Naive B cell (primary cell): ENCODE measurements around the gene GJD3. TPM values are rescaled to one million over a fixed set of nuclear protein-coding genes. Genes with fewer than 3 reads are reported as not detected.

ENCODE experiments used
- ATAC-seq, 2 donors: fragments of 150-1000 bp; cut with Tn5 transposase; 2 replicates each; pipeline ENCODE4 v1.10.0; 2021; ENCODE audit warnings: low read depth in 2 of 2, mild to moderate bottlenecking in 2 of 2, moderate library complexity in 2 of 2
- DNase-seq: peaks from one replicate; pipeline ENCODE4 v3.0.0; 2022
- H3K27ac Mint-ChIP-seq, 6 donors: one replicate each; pipeline ENCODE4 v1.8.0; 2020 to 2022; ENCODE audit warnings: mild to moderate bottlenecking in 6 of 6, mixed read lengths in 6 of 6, moderate library complexity in 5 of 6, inconsistent platforms in 2 of 6
- H3K27me3 Mint-ChIP-seq, 3 donors: one replicate each; pipeline ENCODE4 v1.8.0; 2021 to 2022; ENCODE audit warnings: mixed read lengths in 3 of 3, mild to moderate bottlenecking in 1 of 3
- H3K36me3 Mint-ChIP-seq, 2 donors: one replicate each; pipeline ENCODE4 v1.8.0; 2020 to 2022; ENCODE audit warnings: mixed read lengths in 2 of 2, inconsistent platforms in 1 of 2, mild to moderate bottlenecking in 1 of 2
- H3K4me1 Mint-ChIP-seq, 3 donors: one replicate each; pipeline ENCODE4 v1.8.0; 2020 to 2022; ENCODE audit warnings: mixed read lengths in 3 of 3, inconsistent platforms in 1 of 3, mild to moderate bottlenecking in 1 of 3, moderate library complexity in 1 of 3
- H3K4me3 Mint-ChIP-seq, 8 donors: one replicate each; pipeline ENCODE4 v1.8.0; 2020 to 2022; ENCODE audit warnings: mild to moderate bottlenecking in 8 of 8, mixed read lengths in 8 of 8, moderate library complexity in 8 of 8, inconsistent platforms in 2 of 8
- H3K9me3 Mint-ChIP-seq, 7 donors: one replicate each; pipeline ENCODE4 v1.8.0; 2020 to 2022; ENCODE audit warnings: mixed read lengths in 7 of 7, mild to moderate bottlenecking in 5 of 7, inconsistent platforms in 2 of 7, moderate library complexity in 1 of 7
- polyA plus RNA-seq, 6 donors: library from polyadenylated mRNA; unstranded; fragments of 300-500 nt; fragmentation: Illumina TruSeq; gene quantifications; one replicate each; pipeline ENCODE4 v1.2.3, GENCODE V29; 2021; ENCODE audit warnings: low read depth in 6 of 6

GJD3 gene
- polyA plus RNA-seq, 6 donors from 2014 or later, result 0.44 to 0.98 TPM; not detected in 4

DNA sequence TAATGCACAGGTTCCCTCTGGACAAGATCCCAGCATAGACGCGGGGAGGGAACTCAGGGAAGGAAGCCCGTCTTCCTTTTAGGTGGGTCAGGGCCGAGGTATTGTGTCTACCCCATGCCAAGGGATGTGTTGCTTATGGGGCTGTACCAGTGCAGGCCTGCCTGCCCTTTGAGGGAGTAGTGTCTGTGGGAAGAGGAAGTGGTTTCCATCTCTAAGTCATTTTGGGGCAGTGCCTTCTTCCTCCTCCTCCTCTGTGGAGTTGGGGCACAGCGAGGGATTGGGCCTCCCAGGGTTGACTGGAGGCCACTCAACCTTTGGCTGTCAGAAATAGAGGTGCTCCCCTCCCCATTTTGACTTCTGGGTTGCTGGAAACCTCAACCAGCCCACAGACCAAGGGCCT lies 26.5 kb downstream of the GJD3 start:
- DNase-seq (no peak), ATAC-seq (no peak)

DNA sequence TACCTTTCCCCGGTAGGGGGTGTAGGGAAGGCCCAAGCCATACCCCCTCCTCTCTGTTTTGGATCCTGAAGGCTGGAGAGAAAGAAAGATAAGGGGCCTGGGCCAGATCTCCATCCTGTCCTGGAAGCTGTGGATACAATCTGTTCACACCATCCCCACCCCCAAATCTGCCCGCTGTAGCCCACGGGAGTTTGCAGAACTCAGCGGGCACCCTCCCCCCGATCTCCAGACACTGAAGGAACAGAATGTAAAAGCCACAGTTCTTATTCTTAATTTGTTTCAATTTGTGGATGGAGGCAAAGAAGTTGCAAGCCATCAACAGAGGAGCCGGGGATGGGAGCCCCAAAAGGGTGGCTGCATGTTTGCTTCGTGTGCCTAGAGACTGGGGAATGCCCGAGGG lies 27.2 kb downstream of the GJD3 start:
- no peaks in the 10 kb centered on the region for H3K27me3 Mint-ChIP-seq
- peak overlapping the region in 1 of 8 donors; percentile 22 for H3K4me3 Mint-ChIP-seq
- ATAC-seq (no peak), DNase-seq (no peak)
- no peaks in the 10 kb centered on the region for H3K9me3 Mint-ChIP-seq
- H3K27ac Mint-ChIP-seq, result peak overlapping the region in 2 of 6 donors; percentile 60 to 79
- H3K4me1 Mint-ChIP-seq, result peaks cover 48 to 73% (median 67%) of the 10 kb centered on the region in 3 donors
- H3K36me3 Mint-ChIP-seq, result peaks cover 4 to 13% of the 10 kb centered on the region in 2 donors

More for the DNA sequence above, 26.5 kb downstream of the GJD3 start:
- Mint-ChIP-seq H3K27me3 (no peaks in the 10 kb centered on the region), H3K4me3 (peak overlapping the region in 1 of 8 donors; percentile 20), H3K4me1 (peaks cover 46 to 72% (median 67%) of the 10 kb centered on the region in 3 donors), H3K27ac (peak overlapping the region in 4 of 6 donors; percentile 60 to 79 (median 66)), H3K36me3 (peaks cover 0 to 13% of the 10 kb centered on the region in 2 donors), H3K9me3 (no peaks in the 10 kb centered on the region)

DNA sequence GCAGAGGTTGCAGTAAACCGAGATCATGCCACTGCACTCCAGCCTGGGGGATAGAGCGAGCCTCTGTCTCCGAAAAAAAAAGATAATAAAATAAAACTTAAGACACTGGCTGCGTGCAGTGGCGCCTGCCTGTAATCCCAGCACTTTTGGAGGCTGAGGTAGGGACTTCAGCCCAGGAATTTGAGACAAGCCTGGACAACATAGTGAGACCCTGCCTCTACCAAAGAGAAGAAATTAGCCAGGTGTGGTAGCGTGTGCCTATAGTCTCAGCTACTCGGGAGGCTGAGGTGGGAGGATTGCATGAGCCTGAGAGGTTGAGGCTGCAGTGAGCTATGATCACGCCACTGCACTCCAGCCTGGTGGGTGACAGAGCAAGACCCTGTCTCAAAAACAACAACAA lies 28.9 kb downstream of the GJD3 start:
- H3K9me3 Mint-ChIP-seq, result no peaks in the 10 kb centered on the region
- no peak overlapping the region for H3K4me3 Mint-ChIP-seq
- peaks cover 53 to 79% (median 73%) of the 10 kb centered on the region in 3 donors for H3K4me1 Mint-ChIP-seq
- ATAC-seq, result no peak
- H3K27me3 Mint-ChIP-seq, result no peaks in the 10 kb centered on the region
- no peak for DNase-seq
- H3K36me3 Mint-ChIP-seq, result peaks cover 4 to 13% of the 10 kb centered on the region in 2 donors
- peak overlapping the region in 2 of 6 donors; percentile 64 to 89 for H3K27ac Mint-ChIP-seq

GRCh38 chr17:40333781-40334448 lies 30.6 kb downstream of the GJD3 start:
- no peak for ATAC-seq
- Mint-ChIP-seq H3K27me3 (no peaks in the 10 kb centered on the region), H3K27ac (peak overlapping the region in 3 of 6 donors; percentile 80 to 93 (median 89)), H3K4me1 (peaks cover 49 to 79% (median 72%) of the 10 kb centered on the region in 3 donors), H3K9me3 (no peaks in the 10 kb centered on the region), H3K4me3 (peak overlapping the region in 7 of 8 donors; percentile 9 to 86 (median 64)), H3K36me3 (peaks cover 0 to 4% of the 10 kb centered on the region in 2 donors)
- DNase-seq, result no peak

- H3K4me1 Mint-ChIP-seq, result peaks cover 58 to 78% (median 77%) of the 10 kb centered on the region in 3 donors
- H3K27me3 Mint-ChIP-seq, result no peaks in the 10 kb centered on the region
- H3K36me3 Mint-ChIP-seq, result peaks cover 0 to 4% of the 10 kb centered on the region in 2 donors
- H3K9me3 Mint-ChIP-seq, result no peaks in the 10 kb centered on the region
- peak overlapping the region in 4 of 8 donors; percentile 37 to 78 (median 52) for H3K4me3 Mint-ChIP-seq
- no peak for DNase-seq
- H3K27ac Mint-ChIP-seq, result peak overlapping the region in 5 of 6 donors; percentile 72 to 100 (median 92)
- no peak for ATAC-seq
Observed at GRCh38 chr17:40331743-40332641, 32.5 kb downstream of the GJD3 start.

- DNase-seq (no peak), ATAC-seq (no peak)
- peaks cover 0 to 4% of the 10 kb centered on the region in 2 donors for H3K36me3 Mint-ChIP-seq
- H3K9me3 Mint-ChIP-seq, result no peaks in the 10 kb centered on the region
- peak overlapping the region in 7 of 8 donors; percentile 24 to 80 (median 57) for H3K4me3 Mint-ChIP-seq
- H3K27me3 Mint-ChIP-seq, result no peaks in the 10 kb centered on the region
- H3K27ac Mint-ChIP-seq, result peak overlapping the region in 5 of 6 donors; percentile 17 to 100 (median 95)
- peaks cover 69 to 88% (median 88%) of the 10 kb centered on the region in 3 donors for H3K4me1 Mint-ChIP-seq
Observed at GRCh38 chr17:40330850-40331470, 33.6 kb downstream of the GJD3 start.

GRCh38 chr17:40329839-40330794 lies 34.4 kb downstream of the GJD3 start:
- H3K9me3 Mint-ChIP-seq, result no peaks in the 10 kb centered on the region
- H3K4me1 Mint-ChIP-seq, result peaks cover 76 to 95% (median 92%) of the 10 kb centered on the region in 3 donors
- peak overlapping the region in 7 of 8 donors; percentile 47 to 80 (median 55) for H3K4me3 Mint-ChIP-seq
- H3K27ac Mint-ChIP-seq, result peak overlapping the region; percentile 17 to 100 (median 93)
- peak; percentile 22 to 37 for ATAC-seq
- peaks cover 0 to 4% of the 10 kb centered on the region in 2 donors for H3K36me3 Mint-ChIP-seq
- peak; percentile 63 for DNase-seq
- H3K27me3 Mint-ChIP-seq, result no peaks in the 10 kb centered on the region

- DNase-seq, result no peak
- Mint-ChIP-seq H3K9me3 (no peaks in the 10 kb centered on the region), H3K27ac (peak overlapping the region; percentile 61 to 100 (median 90)), H3K36me3 (peaks cover 0 to 4% of the 10 kb centered on the region in 2 donors), H3K4me1 (peaks cover 77 to 92% (median 91%) of the 10 kb centered on the region in 3 donors), H3K27me3 (no peaks in the 10 kb centered on the region), H3K4me3 (peak overlapping the region in 4 of 8 donors; percentile 21 to 55 (median 36))
- ATAC-seq, result no peak
Observed at GRCh38 chr17:40328386-40328766, 36.2 kb downstream of the GJD3 start.

DNA sequence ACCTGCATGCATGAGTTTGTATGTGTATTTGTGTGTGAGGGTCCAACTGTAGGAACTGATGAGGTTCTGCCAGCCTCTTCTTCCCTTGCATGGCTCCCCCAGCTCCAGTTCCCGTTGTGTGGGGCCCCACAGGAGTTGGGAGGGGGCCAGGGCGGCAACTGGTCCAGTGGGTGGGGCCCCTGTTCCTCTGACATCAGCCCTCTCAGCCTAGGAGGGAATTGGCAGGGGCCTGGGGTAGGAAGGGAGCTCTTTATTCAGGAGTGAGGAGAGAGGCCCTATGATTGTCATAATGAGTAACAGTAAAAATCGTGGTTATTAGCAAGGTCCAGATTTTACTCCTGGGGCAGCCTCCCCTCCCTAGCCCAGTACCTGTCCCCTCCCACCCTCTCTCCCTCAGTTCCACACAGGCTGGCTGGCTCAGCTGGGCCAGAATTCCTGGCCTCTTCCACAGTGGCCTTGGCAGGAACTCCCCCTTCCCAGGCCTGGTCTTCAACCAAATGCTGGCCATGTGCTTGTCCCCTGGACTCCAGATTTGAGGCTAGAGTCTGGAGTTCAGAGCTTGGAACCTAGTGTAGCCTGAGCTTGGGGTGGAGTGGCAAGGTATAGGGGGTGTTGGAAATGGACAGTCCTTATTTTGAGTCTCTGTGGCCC lies 36.7 kb downstream of the GJD3 start:
- DNase-seq, result no peak
- ATAC-seq, result no peak
- Mint-ChIP-seq H3K36me3 (peaks cover 0 to 4% of the 10 kb centered on the region in 2 donors), H3K27me3 (peaks cover 0 to 2% (median 0%) of the 10 kb centered on the region in 3 donors), H3K9me3 (peaks cover 0 to 1% (median 0%) of the 10 kb centered on the region in 7 donors), H3K4me3 (peak overlapping the region in 7 of 8 donors; percentile 21 to 97 (median 84)), H3K4me1 (peaks cover 82 to 92% (median 91%) of the 10 kb centered on the region in 3 donors), H3K27ac (peak overlapping the region; percentile 94 to 100 (median 100))

DNA sequence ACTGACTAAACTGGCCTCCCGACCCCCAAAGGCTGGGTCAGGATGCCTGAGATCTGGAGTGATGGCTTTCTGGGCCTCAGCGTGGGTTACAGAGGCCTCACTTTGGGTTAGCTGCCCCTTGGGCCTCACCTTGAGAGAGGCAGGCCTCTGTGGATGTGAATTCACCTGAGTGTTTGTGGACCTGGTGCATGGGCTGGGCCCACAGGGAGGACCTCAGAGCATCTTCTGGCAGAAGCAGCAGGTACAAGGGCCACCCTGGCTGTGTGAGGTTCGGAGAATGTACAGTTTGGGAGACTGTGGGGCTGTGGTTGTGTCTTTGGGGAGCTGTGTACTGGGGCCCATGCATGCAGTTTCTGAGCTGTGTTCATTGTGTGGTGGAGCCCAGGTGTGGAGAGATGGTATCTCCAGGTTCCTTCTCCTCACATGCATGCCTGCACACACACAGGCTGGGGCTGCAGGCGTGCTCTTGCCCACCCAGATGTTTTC lies 37.2 kb downstream of the GJD3 start:
- H3K27me3 Mint-ChIP-seq, result peaks cover 0 to 4% (median 0%) of the 10 kb centered on the region in 3 donors
- peak overlapping the region; percentile 94 to 100 (median 100) for H3K27ac Mint-ChIP-seq
- peak overlapping the region in 5 of 8 donors; percentile 63 to 97 (median 91) for H3K4me3 Mint-ChIP-seq
- H3K36me3 Mint-ChIP-seq, result no peaks in the 10 kb centered on the region
- ATAC-seq, result no peak
- peaks cover 83 to 93% (median 89%) of the 10 kb centered on the region in 3 donors for H3K4me1 Mint-ChIP-seq
- DNase-seq, result no peak
- H3K9me3 Mint-ChIP-seq, result peaks cover 0 to 6% (median 0%) of the 10 kb centered on the region in 7 donors

GRCh38 chr17:40326832-40327199 lies 37.7 kb downstream of the GJD3 start:
- Mint-ChIP-seq H3K36me3 (no peaks in the 10 kb centered on the region), H3K4me3 (peak overlapping the region in 7 of 8 donors; percentile 77 to 97 (median 89)), H3K4me1 (peaks cover 86 to 96% (median 93%) of the 10 kb centered on the region in 3 donors), H3K27ac (peak overlapping the region; percentile 100), H3K9me3 (peaks cover 0 to 6% (median 0%) of the 10 kb centered on the region in 7 donors), H3K27me3 (peaks cover 0 to 4% (median 0%) of the 10 kb centered on the region in 3 donors)
- ATAC-seq (no peak), DNase-seq (no peak)
